ENCODE results near the gene TOMM34. TPM values are rescaled to one million over a fixed set of nuclear protein-coding genes. Genes with fewer than 3 reads are reported as not detected.

TOMM34 gene
- total and polyA plus RNA-seq, 2 of the 13 experiments (the other 11 are each of a cell fraction or from before 2014, with no cell fraction given) = 36.2 to 52.0 TPM

DNA sequence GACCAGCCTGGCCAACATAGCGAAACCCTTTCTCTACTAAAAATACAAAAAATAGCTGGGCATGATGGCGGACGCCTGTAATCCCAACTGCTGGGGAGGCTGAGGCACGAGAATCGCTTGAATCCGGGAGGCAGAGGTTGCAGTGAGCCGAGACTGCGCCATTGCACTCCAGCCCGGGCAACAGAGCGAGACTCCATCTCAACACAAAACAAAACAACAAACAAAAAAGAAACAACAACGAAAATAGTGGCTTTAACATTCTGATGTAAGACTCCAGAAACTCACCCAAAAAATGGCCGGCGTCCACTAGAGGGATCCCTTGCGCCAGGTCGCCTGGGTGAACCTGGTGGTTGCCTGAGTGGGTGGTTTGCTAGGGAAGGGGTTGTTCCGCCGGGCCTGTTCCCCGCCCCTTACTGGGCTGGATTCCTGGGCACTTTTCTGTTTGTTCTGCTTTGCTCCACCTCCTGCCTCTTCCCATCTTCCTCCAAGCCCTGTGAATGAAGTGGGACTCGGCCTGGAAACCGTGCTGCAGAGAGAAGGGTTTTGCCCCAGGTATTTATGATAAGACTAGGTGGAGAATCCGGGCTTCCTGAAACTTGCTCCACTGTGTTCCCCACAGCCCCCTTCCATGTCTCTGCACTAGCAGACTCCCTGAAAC, 48.8 kb downstream of the TOMM34 start (continued):
- TF ChIP-seq CHD4 (IDR thresholded peaks at IDR 0.05; ENCODE audit: borderline replicate concordance, low read length) (no peak), PAWR (CRISPR knock-in tag; IDR thresholded peaks at IDR 0.05; ENCODE audit: borderline replicate concordance) (0 out of 2 replicates have a peak, but pooled peaks have one; percentile 73), ZBTB42 (CRISPR knock-in tag; IDR thresholded peaks at IDR 0.05) (0 out of 2 replicates have a peak, but pooled peaks have one; percentile 2), DBP (CRISPR knock-in tag; IDR thresholded peaks at IDR 0.05; ENCODE audit: not compliant biosample characterization) (peak; percentile 72), SMAD1 (CRISPR knock-in tag; IDR thresholded peaks at IDR 0.05; ENCODE audit: borderline replicate concordance, low read depth) (no peak), HDAC1 (CRISPR knock-in tag; IDR thresholded peaks at IDR 0.05) (peak; percentile 88; the same call in 1 of the 2 replicates), BORCS8-MEF2B (CRISPR knock-in tag; IDR thresholded peaks at IDR 0.05) (0 out of 2 replicates have a peak, but pooled peaks have one; percentile 26), NFYB (CRISPR knock-in tag; IDR thresholded peaks at IDR 0.05) (peak; percentile 54), AKAP8 (CRISPR knock-in tag; IDR thresholded peaks at IDR 0.05) (peak; percentile 90), HMG20B (CRISPR knock-in tag; conservative IDR thresholded peaks at IDR 0.05) (no peak), REXO4 (CRISPR knock-in tag; IDR thresholded peaks at IDR 0.05; ENCODE audit: borderline replicate concordance) (no peak), TBL1XR1 (IDR thresholded peaks at IDR 0.05; ENCODE audit: borderline replicate concordance, low read length, partially characterized antibody) (no peak), ARID5B (CRISPR knock-in tag; IDR thresholded peaks at IDR 0.05) (peak; percentile 66), ZNF367 (CRISPR knock-in tag; IDR thresholded peaks at IDR 0.05; ENCODE audit: borderline replicate concordance) (no peak), SIN3A (IDR thresholded peaks at IDR 0.05; ENCODE audit: borderline replicate concordance, low read depth, low read length) (peak; percentile 75), ZBTB38 (CRISPR knock-in tag; IDR thresholded peaks at IDR 0.05) (0 out of 2 replicates have a peak, but pooled peaks have one; percentile 27), POLR2AphosphoS5 (IDR thresholded peaks at IDR 0.05; ENCODE audit: low read depth, low read length) (peak; percentile 75), ZNF24 (IDR thresholded peaks at IDR 0.05) (no peak), ZNF775 (CRISPR knock-in tag; IDR thresholded peaks at IDR 0.05; ENCODE audit: borderline replicate concordance) (no peak), E2F2 (CRISPR knock-in tag; IDR thresholded peaks at IDR 0.05; ENCODE audit: borderline replicate concordance) (0 out of 2 replicates have a peak, but pooled peaks have one; percentile 18), ESRRA (CRISPR knock-in tag; IDR thresholded peaks at IDR 0.05; ENCODE audit: low read depth) (no peak), REL (CRISPR knock-in tag; conservative IDR thresholded peaks at IDR 0.05) (no peak), CHD2 (IDR thresholded peaks at IDR 0.05; ENCODE audit: low read depth, low read length) (peak; percentile 27; the same call in 1 of the 2 replicates), ZNF446 (CRISPR knock-in tag; IDR thresholded peaks at IDR 0.05) (no peak)
- TF ChIP-seq, protein P1, sequence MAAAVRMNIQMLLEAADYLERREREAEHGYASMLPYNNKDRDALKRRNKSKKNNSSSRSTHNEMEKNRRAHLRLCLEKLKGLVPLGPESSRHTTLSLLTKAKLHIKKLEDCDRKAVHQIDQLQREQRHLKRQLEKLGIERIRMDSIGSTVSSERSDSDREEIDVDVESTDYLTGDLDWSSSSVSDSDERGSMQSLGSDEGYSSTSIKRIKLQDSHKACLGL (CRISPR knock-in tag; IDR thresholded peaks at IDR 0.05) = no peak
